ENCODE results near the gene PKP3. TPM values are rescaled to one million over a fixed set of nuclear protein-coding genes. Genes with fewer than 3 reads are reported as not detected.

PKP3 gene
- total and polyA plus RNA-seq, 7 donors, result 0.27 to 140 (median 57.1) TPM; not detected in 2

- Histone ChIP-seq H3K9me3 (no peaks in the 10 kb centered on the region), H3K27me3 (peaks cover 0 to 15% (median 14%) of the 10 kb centered on the region in 3 donors), H3K36me3 (no peaks in the 10 kb centered on the region), H3K4me3 (no peak overlapping the region), H3K4me1 (peaks cover 0 to 27% (median 19%) of the 10 kb centered on the region in 4 donors), H3K27ac (peak overlapping the region in 1 of 4 donors; percentile 73)
- peak; percentile 62 for DNase-seq
- 90% methylated on average over 14 of the region's 14 CpGs for WGBS, 2 donors
- TF ChIP-seq POLR2A (IDR thresholded peaks at IDR 0.05) (no peak), EP300 (IDR thresholded peaks at IDR 0.05) (no peak), CTCF (IDR thresholded peaks at IDR 0.05) (no peak), POLR2AphosphoS5 (IDR thresholded peaks at IDR 0.05) (no peak)
- intact Hi-C loops (cut with DNase I), result loop anchor here (5.0 kb wide), 1 partner anchor 197 kb away; the partner anchor contains the start of genes BET1L and RIC8A
Observed at GRCh38 chr11:404551-405264, 10.7 kb downstream of the PKP3 start.

- peaks cover 0 to 9% (median 7%) of the 10 kb centered on the region in 3 donors for H3K27me3 ChIP-seq
- no peaks in the 10 kb centered on the region for H3K9me3 ChIP-seq
- WGBS, 2 donors, result 74 to 77% methylated on average over 17 of the region's 17 CpGs
- peak; percentile 74 for DNase-seq
- no peak overlapping the region for H3K4me3 ChIP-seq
- no peak for TF ChIP-seq CTCF (IDR thresholded peaks at IDR 0.05)
- no peak for TF ChIP-seq EP300 (IDR thresholded peaks at IDR 0.05)
- no peak for TF ChIP-seq POLR2A (IDR thresholded peaks at IDR 0.05)
- no peak for TF ChIP-seq POLR2AphosphoS5 (IDR thresholded peaks at IDR 0.05)
- intact Hi-C loops (cut with DNase I), result loop anchor here (5.0 kb wide), 1 partner anchor 198 kb away; the partner anchor contains the start of genes BET1L and RIC8A
- peak overlapping the region in 2 of 4 donors; percentile 27 to 73 for H3K27ac ChIP-seq
- H3K4me1 ChIP-seq, result peaks cover 0 to 20% (median 19%) of the 10 kb centered on the region in 4 donors
- H3K36me3 ChIP-seq, result no peaks in the 10 kb centered on the region
Observed at GRCh38 chr11:405323-405953, 11.4 kb downstream of the PKP3 start.

- 60 to 75% methylated on average over 47 of the region's 47 CpGs for WGBS, 2 donors
- peak; percentile 72 for DNase-seq
- peak overlapping the region; percentile 56 to 79 (median 62) for H3K4me3 ChIP-seq
- H3K4me1 ChIP-seq, result peaks cover 0 to 20% (median 19%) of the 10 kb centered on the region in 4 donors
- H3K9me3 ChIP-seq, result no peaks in the 10 kb centered on the region
- no peak for TF ChIP-seq CTCF (IDR thresholded peaks at IDR 0.05)
- no peak for TF ChIP-seq POLR2A (IDR thresholded peaks at IDR 0.05)
- TF ChIP-seq POLR2AphosphoS5 (IDR thresholded peaks at IDR 0.05), result no peak
- TF ChIP-seq EP300 (IDR thresholded peaks at IDR 0.05), result no peak
- intact Hi-C loops (cut with DNase I), result loop anchor here (1.0 to 5.0 kb wide), 3 partner anchors 42 to 199 kb away; partner anchors contain the start of genes BET1L and RIC8A
- peak overlapping the region; percentile 70 to 77 (median 74) for H3K27ac ChIP-seq
- H3K36me3 ChIP-seq, result no peaks in the 10 kb centered on the region
- peaks cover 0 to 8% (median 7%) of the 10 kb centered on the region in 3 donors for H3K27me3 ChIP-seq
Observed at GRCh38 chr11:405954-406795, 12.2 kb downstream of the PKP3 start.

GRCh38 chr11:406796-407650, 13.0 kb downstream of the PKP3 start:
- peaks cover 0 to 20% (median 19%) of the 10 kb centered on the region in 4 donors for H3K4me1 ChIP-seq
- H3K27me3 ChIP-seq, result peaks cover 0 to 8% (median 7%) of the 10 kb centered on the region in 3 donors
- peak overlapping the region; percentile 70 to 77 (median 74) for H3K27ac ChIP-seq
- DNase-seq, result peak; percentile 91
- no peaks in the 10 kb centered on the region for H3K36me3 ChIP-seq
- 4 to 5% methylated on average over 91 of the region's 91 CpGs for WGBS, 2 donors
- H3K4me3 ChIP-seq, result peak overlapping the region; percentile 56 to 79 (median 62)
- intact Hi-C loops (cut with DNase I), result loop anchor here (1.0 to 5.0 kb wide), 4 partner anchors 41 to 200 kb away; partner anchors contain the start of genes BET1L and RIC8A
- H3K9me3 ChIP-seq, result no peaks in the 10 kb centered on the region
- TF ChIP-seq CTCF (IDR thresholded peaks at IDR 0.05) (peak in 2 of 4 experiments; percentile 13), EP300 (IDR thresholded peaks at IDR 0.05) (no peak), POLR2AphosphoS5 (IDR thresholded peaks at IDR 0.05) (peak in 3 of 4 donors; percentile 31 to 32 (median 31))

All from sigmoid colon (tissue), 7 donors.